HG03097 (cell line): ENCODE results near the gene AJUBA.
A peak's percentile ranks its signal among the peaks of the same experiment; 100 is the strongest.
"Not testable (repeated sequence)": the region's sequence is repeated elsewhere in the genome, so short reads cannot be mapped to it uniquely, and the experiment has no call there.

Experiments used
- ATAC-seq: cut with Tn5 transposase; IDR thresholded peaks from one replicate; pipeline ENCODE4 v1.9.1; 2021; ENCODE audit not compliant: unreplicated experiment, low FRiP score

AJUBA gene

GRCh38 chr14:23006544-23007419, 24.4 kb upstream of the AJUBA start:
- peak; percentile 80 for ATAC-seq

- no peak for ATAC-seq
Observed at GRCh38 chr14:23006188-23006534, 23.8 kb upstream of the AJUBA start.

GRCh38 chr14:23005451-23006187, 23.3 kb upstream of the AJUBA start:
- no peak for ATAC-seq

GRCh38 chr14:23004274-23004673, 21.9 kb upstream of the AJUBA start:
- ATAC-seq: not testable (repeated sequence)

- ATAC-seq: no peak
Observed at GRCh38 chr14:23002592-23002991, 20.2 kb upstream of the AJUBA start.

GRCh38 chr14:23000860-23001259, 18.5 kb upstream of the AJUBA start:
- no peak for ATAC-seq

- no peak for ATAC-seq
Observed at GRCh38 chr14:22998329-22999012, 16.1 kb upstream of the AJUBA start.

- ATAC-seq: no peak
Observed at GRCh38 chr14:22997676-22998323, 15.4 kb upstream of the AJUBA start.

GRCh38 chr14:22996768-22997654, 14.7 kb upstream of the AJUBA start:
- no peak for ATAC-seq

GRCh38 chr14:22995889-22996625, 13.7 kb upstream of the AJUBA start:
- ATAC-seq: no peak

GRCh38 chr14:22994762-22995275, 12.5 kb upstream of the AJUBA start:
- no peak for ATAC-seq

GRCh38 chr14:22993517-22993916, 11.2 kb upstream of the AJUBA start:
- no peak for ATAC-seq

GRCh38 chr14:22991852-22992251, 9.5 kb upstream of the AJUBA start:
- no peak for ATAC-seq

- ATAC-seq: no peak
Observed at GRCh38 chr14:22987291-22987690, 4.9 kb upstream of the AJUBA start.

- no peak for ATAC-seq
Observed at GRCh38 chr14:22986508-22987054, 4.2 kb upstream of the AJUBA start.

- ATAC-seq: no peak
Observed at GRCh38 chr14:22985894-22986507, 3.6 kb upstream of the AJUBA start.

- no peak for ATAC-seq
Observed at GRCh38 chr14:22984959-22985658, 2.8 kb upstream of the AJUBA start.
